NB4 (cell line): Measurements from ENCODE around the gene RPS6KA5.

Experiments used
- CTCF ChIP-seq: IDR thresholded peaks from one replicate; pipeline ENCODE4 v1.5.1; 2012; ENCODE audit warnings: low read depth, low read length
- MAX ChIP-seq: IDR thresholded peaks from 2 replicates; pipeline ENCODE4 v1.6.1; 2011; ENCODE audit warnings: low read depth, low read length
- MYC ChIP-seq: IDR thresholded peaks from 2 replicates; pipeline ENCODE4 v1.6.1; 2011; ENCODE audit warnings: low read depth, low read length
- POLR2A ChIP-seq: IDR thresholded peaks from 2 replicates; pipeline ENCODE4 v1.6.1; 2011; ENCODE audit warnings: mild to moderate bottlenecking; ENCODE audit not compliant: insufficient read length; ENCODE audit errors: extremely low read depth

- no peak for TF ChIP-seq MYC
- no peak for TF ChIP-seq CTCF
- TF ChIP-seq POLR2A, result no peak
- TF ChIP-seq MAX, result no peak
Observed at GRCh38 chr14:90893510-90893909, 166.9 kb downstream of the RPS6KA5 start.
